ENCODE data around the gene FOXP4. TPM values are rescaled to one million over a fixed set of nuclear protein-coding genes. Genes with fewer than 3 reads are reported as not detected.

FOXP4 gene
- total RNA-seq, 1 experiment from 2014 or later = 26.0 TPM

GRCh38 chr6:41584205-41584604 lies 38.0 kb downstream of the FOXP4 start:
- CTCF ChIA-PET = no interaction called here
- peaks cover 41% of the 10 kb centered on the region for H3K4me1 ChIP-seq (replicated peaks; ENCODE audit: insufficient read depth)

GRCh38 chr6:41584668-41585205 lies 38.6 kb downstream of the FOXP4 start:
- Histone ChIP-seq H4K20me1 (ENCODE audit: insufficient read depth) (no peaks in the 10 kb centered on the region), H3K9me2 (ENCODE audit: insufficient read depth) (no peaks in the 10 kb centered on the region), H3K9me3 (ENCODE audit: insufficient read depth, low read depth) (no peaks in the 10 kb centered on the region), H3K27me3 (ENCODE audit: insufficient read depth, low read depth) (no peaks in the 10 kb centered on the region), H3K4me3 (no peak overlapping the region), H3K4me2 (no peak overlapping the region), H3F3A (ENCODE audit: insufficient read depth, low read depth) (peaks cover 17% of the 10 kb centered on the region; the same call in 1 of the 2 replicates), H3K36me3 (ENCODE audit: low read depth) (no peaks in the 10 kb centered on the region), H3K4me1 (replicated peaks; ENCODE audit: insufficient read depth) (peaks cover 35% of the 10 kb centered on the region), H2AFZ (no peak overlapping the region), H3K79me2 (ENCODE audit: low read depth) (no peaks in the 10 kb centered on the region), H3K27ac (no peak overlapping the region)
- no peak for TF ChIP-seq EZH2 (IDR thresholded peaks at IDR 0.05; ENCODE audit: low read depth)
- TF ChIP-seq CTCF (conservative IDR thresholded peaks at IDR 0.05) = no peak
- CTCF ChIA-PET = no interaction called here
- DNase-seq = peak in 1 of 2 experiments; percentile 31
- POLR2A ChIA-PET (ENCODE audit: unreplicated experiment) = no interaction called here
- intact Hi-C loops (cut with micrococcal nuclease; ENCODE audit: unreplicated experiment) = loop anchor here (5.0 kb wide), 1 partner anchor 37 kb away; the partner anchor contains the start of gene FOXP4
- BruUV-seq (replicated peaks) = no TSS peak

More at GRCh38 chr6:41584205-41584604, 38.0 kb downstream of the FOXP4 start:
- Histone ChIP-seq H3K4me3 (no peak overlapping the region), H3K9me2 (ENCODE audit: insufficient read depth) (no peaks in the 10 kb centered on the region), H3K27me3 (ENCODE audit: insufficient read depth, low read depth) (no peaks in the 10 kb centered on the region), H3K79me2 (ENCODE audit: low read depth) (no peaks in the 10 kb centered on the region), H3K9me3 (ENCODE audit: insufficient read depth, low read depth) (no peaks in the 10 kb centered on the region), H3F3A (ENCODE audit: insufficient read depth, low read depth) (peaks cover 22% of the 10 kb centered on the region), H3K36me3 (ENCODE audit: low read depth) (no peaks in the 10 kb centered on the region), H3K4me2 (no peak overlapping the region), H2AFZ (no peak overlapping the region), H4K20me1 (ENCODE audit: insufficient read depth) (no peaks in the 10 kb centered on the region), H3K27ac (no peak overlapping the region)
- POLR2A ChIA-PET (ENCODE audit: unreplicated experiment) = no interaction called here
- DNase-seq = no peak
- BruUV-seq (replicated peaks) = no TSS peak
- TF ChIP-seq CTCF (conservative IDR thresholded peaks at IDR 0.05) (no peak), EZH2 (IDR thresholded peaks at IDR 0.05; ENCODE audit: low read depth) (no peak)
- intact Hi-C loops (cut with micrococcal nuclease; ENCODE audit: unreplicated experiment) = loop anchor here (5.0 kb wide), 1 partner anchor 37 kb away; the partner anchor contains the start of gene FOXP4

GRCh38 chr6:41585605-41586004 lies 39.4 kb downstream of the FOXP4 start:
- no TSS peak for BruUV-seq (replicated peaks)
- CTCF ChIA-PET = interaction anchor here (0.7 kb wide), 1 partner anchor 161 kb away, joined by 6 read pairs; no protein-coding TSS in a partner anchor

More at GRCh38 chr6:41585605-41586004, 39.4 kb downstream of the FOXP4 start:
- Histone ChIP-seq H3K27me3 (ENCODE audit: insufficient read depth, low read depth) (no peaks in the 10 kb centered on the region), H4K20me1 (ENCODE audit: insufficient read depth) (no peaks in the 10 kb centered on the region), H2AFZ (no peak overlapping the region), H3K27ac (no peak overlapping the region), H3K79me2 (ENCODE audit: low read depth) (no peaks in the 10 kb centered on the region), H3K4me1 (replicated peaks; ENCODE audit: insufficient read depth) (peaks cover 27% of the 10 kb centered on the region), H3K9me3 (ENCODE audit: insufficient read depth, low read depth) (no peaks in the 10 kb centered on the region), H3K4me2 (no peak overlapping the region), H3F3A (ENCODE audit: insufficient read depth, low read depth) (peaks cover 16% of the 10 kb centered on the region; the same call in 1 of the 2 replicates), H3K9me2 (ENCODE audit: insufficient read depth) (no peaks in the 10 kb centered on the region), H3K4me3 (no peak overlapping the region), H3K36me3 (ENCODE audit: low read depth) (no peaks in the 10 kb centered on the region)
- DNase-seq = no peak
- TF ChIP-seq CTCF (conservative IDR thresholded peaks at IDR 0.05) (no peak), EZH2 (IDR thresholded peaks at IDR 0.05; ENCODE audit: low read depth) (no peak)
- POLR2A ChIA-PET (ENCODE audit: unreplicated experiment) = no interaction called here
- intact Hi-C loops (cut with micrococcal nuclease; ENCODE audit: unreplicated experiment) = no loop called here
